Measurements from ENCODE around the gene ATP7A.

GRCh38 chrX:77961063-77961462, 50.6 kb downstream of the ATP7A start:
- TF ChIP-seq EZH2 (IDR thresholded peaks at IDR 0.05), result no peak
- TF ChIP-seq POLR2AphosphoS5 (IDR thresholded peaks at IDR 0.05; ENCODE audit: borderline replicate concordance, low read depth, low read length), result no peak
